HEK293 (cell line): Measurements from ENCODE around the gene KRT76.

Source experiments
- CTCF ChIA-PET: fragments of 350-600 bp; formaldehyde crosslinking; extraction: SDS; loops from one replicate; lab custom pipeline; 2021; ENCODE audit warnings: antibody characterized with exemption; lab: Yijun Ruan, JAX
- POLR2A ChIA-PET: fragments of 300-600 bp; formaldehyde crosslinking; extraction: SDS; loops from one replicate; lab custom pipeline; 2020; ENCODE audit warnings: antibody characterized with exemption, inconsistent platforms; lab: Yijun Ruan, JAX
- H3K27ac ChIP-seq: fragments of 200-500 bp; sonication (Bioruptor generic); 2 replicates; pipeline ENCODE4 v1.5.1; 2014; ENCODE audit warnings: low read depth, low read length, control low read depth, inconsistent platforms; ENCODE audit errors: extremely low read depth
- H3K36me3 ChIP-seq, 2 experiments: fragments of 200-500 bp in 1 of 2; sonication (Bioruptor generic) in 1 of 2; 1 replicate in 1 of 2; 2 replicates in 1 of 2; pipeline ENCODE4 v1.5.1; 2014 to 2017; ENCODE audit warnings: inconsistent platforms in 2 of 2, low read length in 2 of 2; ENCODE audit not compliant: control insufficient read depth in 2 of 2, insufficient read depth in 1 of 2
- H3K4me1 ChIP-seq: fragments of 200-500 bp; sonication (Bioruptor generic); 2 replicates; pipeline ENCODE4 v1.5.1; 2014; ENCODE audit warnings: mild to moderate bottlenecking, low read length, inconsistent platforms; ENCODE audit not compliant: control insufficient read depth, insufficient read depth
- H3K4me3 ChIP-seq: 2 replicates; pipeline ENCODE4 v1.5.1; 2011; ENCODE audit warnings: low read depth, mild to moderate bottlenecking, control low read depth, low read length, moderate library complexity
- H3K9me3 ChIP-seq: fragments of 200-500 bp; sonication (Bioruptor generic); 2 replicates; pipeline ENCODE4 v1.5.1; 2014; ENCODE audit warnings: low read depth, low read length, inconsistent platforms; ENCODE audit not compliant: control insufficient read depth, insufficient read depth
- GLI2 ChIP-seq: fragments of 450-650 bp; formaldehyde crosslinking; IDR thresholded peaks from 2 replicates; pipeline ENCODE4; 2017; ENCODE audit warnings: missing biosample characterization, missing genetic modification characterization, low read depth, borderline replicate concordance
- MZF1 ChIP-seq: fragments of 450-650 bp; formaldehyde crosslinking; IDR thresholded peaks from 2 replicates; pipeline ENCODE4 v1.5.1; 2017; ENCODE audit warnings: missing biosample characterization, missing genetic modification characterization, borderline replicate concordance
- YY1 ChIP-seq: fragments of 450-650 bp; formaldehyde crosslinking; IDR thresholded peaks from 2 replicates; pipeline ENCODE4 v1.5.1; 2018; ENCODE audit warnings: missing biosample characterization, missing genetic modification characterization
- ZFP41 ChIP-seq: fragments of 450-650 bp; formaldehyde crosslinking; IDR thresholded peaks from 2 replicates; pipeline ENCODE4 v1.5.1; 2016; ENCODE audit warnings: missing biosample characterization, missing genetic modification characterization, borderline replicate concordance
- ZNF169 ChIP-seq: fragments of 450-650 bp; formaldehyde crosslinking; IDR thresholded peaks from 2 replicates; pipeline ENCODE4 v1.5.1; 2016; ENCODE audit warnings: missing biosample characterization, missing genetic modification characterization
- ZNF184 ChIP-seq: fragments of 450-650 bp; IDR thresholded peaks from 2 replicates; pipeline ENCODE4 v1.5.1; 2018; ENCODE audit warnings: missing biosample characterization, mild to moderate bottlenecking, missing genetic modification characterization
- ZNF404 ChIP-seq: fragments of 450-650 bp; formaldehyde crosslinking; IDR thresholded peaks from 2 replicates; pipeline ENCODE4 v1.5.1; 2017; ENCODE audit warnings: missing biosample characterization, missing genetic modification characterization
- ZNF544 ChIP-seq: fragments of 450-650 bp; formaldehyde crosslinking; IDR thresholded peaks from 2 replicates; pipeline ENCODE4 v1.5.0; 2017; ENCODE audit warnings: missing biosample characterization, missing genetic modification characterization
- ZNF549 ChIP-seq: fragments of 450-650 bp; IDR thresholded peaks from 2 replicates; pipeline ENCODE4 v1.5.1; 2018; ENCODE audit warnings: missing biosample characterization, missing genetic modification characterization, mild to moderate bottlenecking, inconsistent platforms, moderate library complexity
- ZNF555 ChIP-seq: fragments of 450-650 bp; formaldehyde crosslinking; conservative IDR thresholded peaks from 2 replicates; pipeline ENCODE4 v1.5.1; 2017; ENCODE audit warnings: missing biosample characterization, mild to moderate bottlenecking, missing genetic modification characterization, inconsistent platforms
- ZNF561 ChIP-seq: fragments of 450-650 bp; IDR thresholded peaks from 2 replicates; pipeline ENCODE4 v1.5.1; 2018; ENCODE audit warnings: missing biosample characterization, missing genetic modification characterization, borderline replicate concordance
- ZNF621 ChIP-seq: fragments of 450-650 bp; formaldehyde crosslinking; IDR thresholded peaks from 2 replicates; pipeline ENCODE4 v1.5.1; 2017; ENCODE audit warnings: missing biosample characterization, missing genetic modification characterization
- ZNF623 ChIP-seq: fragments of 450-650 bp; formaldehyde crosslinking; IDR thresholded peaks from 2 replicates; pipeline ENCODE4 v1.5.1; 2016; ENCODE audit warnings: missing biosample characterization, missing genetic modification characterization
- ZNF624 ChIP-seq: fragments of 450-650 bp; formaldehyde crosslinking; IDR thresholded peaks from 2 replicates; pipeline ENCODE4 v1.5.1; 2017; ENCODE audit warnings: missing biosample characterization, missing genetic modification characterization
- ZNF658 ChIP-seq: fragments of 450-650 bp; formaldehyde crosslinking; IDR thresholded peaks from 2 replicates; pipeline ENCODE4; 2016; ENCODE audit warnings: missing biosample characterization, missing genetic modification characterization
- ZNF707 ChIP-seq: fragments of 450-650 bp; formaldehyde crosslinking; IDR thresholded peaks from 2 replicates; pipeline ENCODE4 v1.5.1; 2016; ENCODE audit warnings: missing biosample characterization, missing genetic modification characterization
- ZSCAN23 ChIP-seq: fragments of 450-650 bp; formaldehyde crosslinking; IDR thresholded peaks from 2 replicates; pipeline ENCODE4 v1.5.1; 2016; ENCODE audit warnings: missing biosample characterization, missing genetic modification characterization
- ZSCAN30 ChIP-seq: fragments of 450-650 bp; IDR thresholded peaks from 2 replicates; pipeline ENCODE4 v1.5.1; 2018; ENCODE audit warnings: missing biosample characterization, mild to moderate bottlenecking, missing genetic modification characterization, moderate library complexity
- TF ChIP-seq, protein P1 (sequence below): fragments of 450-650 bp; formaldehyde crosslinking; IDR thresholded peaks from 2 replicates; pipeline ENCODE4 v1.5.1; 2016; ENCODE audit warnings: missing biosample characterization, missing genetic modification characterization
- TF ChIP-seq, protein P2 (sequence below): fragments of 450-650 bp; formaldehyde crosslinking; IDR thresholded peaks from 2 replicates; pipeline ENCODE4 v1.5.1; 2016; ENCODE audit warnings: missing biosample characterization, missing genetic modification characterization
- TF ChIP-seq, protein P3 (sequence below): fragments of 450-650 bp; formaldehyde crosslinking; IDR thresholded peaks from 2 replicates; pipeline ENCODE4 v1.5.1; 2017; ENCODE audit warnings: missing biosample characterization, missing genetic modification characterization
- TF ChIP-seq, protein P4 (sequence below): fragments of 450-650 bp; formaldehyde crosslinking; IDR thresholded peaks from 2 replicates; pipeline ENCODE4 v1.5.1; 2016; ENCODE audit warnings: missing biosample characterization, missing genetic modification characterization
- TF ChIP-seq, protein P5 (sequence below): fragments of 450-650 bp; formaldehyde crosslinking; IDR thresholded peaks from 2 replicates; pipeline ENCODE4 v1.5.1; 2017; ENCODE audit warnings: missing biosample characterization, missing genetic modification characterization

Gene KRT76

DNA sequence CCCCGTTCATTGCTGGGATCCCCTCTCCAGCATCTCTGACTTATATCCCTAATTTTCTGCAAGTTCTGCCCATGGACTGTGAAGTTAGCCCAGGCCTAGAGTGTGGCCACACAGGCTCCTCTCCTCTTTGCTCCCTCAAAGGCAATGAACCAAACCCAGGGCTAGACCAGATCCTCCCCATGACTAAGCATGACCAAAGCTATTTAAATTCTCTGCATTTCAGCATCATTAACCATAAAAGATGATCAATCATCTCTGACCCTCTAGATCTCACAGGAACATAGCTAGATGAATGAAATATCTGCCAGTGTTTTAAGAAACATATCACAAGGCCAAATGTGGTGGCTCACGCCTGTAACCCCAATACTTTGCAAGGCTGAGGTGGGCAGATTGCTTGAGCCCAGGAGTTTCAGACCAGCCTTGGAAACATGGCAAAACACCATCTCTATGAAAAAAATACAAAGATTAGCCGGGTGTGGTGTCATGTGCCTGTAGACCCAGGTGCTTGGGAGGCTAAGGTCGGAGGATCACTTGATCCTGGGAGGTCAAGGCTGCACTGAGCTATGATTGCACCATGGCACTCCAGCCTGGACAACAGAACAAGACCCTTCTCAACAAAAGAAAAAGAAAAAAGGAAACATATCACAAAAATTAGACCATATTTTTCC is 21.0 kb upstream of the KRT76 start (continued):
- TF ChIP-seq ZNF658 (tag by site-specific recombination) (no peak), ZNF707 (no peak), ZNF561 (no peak), MZF1 (no peak), ZNF623 (tag by site-specific recombination) (no peak)

DNA sequence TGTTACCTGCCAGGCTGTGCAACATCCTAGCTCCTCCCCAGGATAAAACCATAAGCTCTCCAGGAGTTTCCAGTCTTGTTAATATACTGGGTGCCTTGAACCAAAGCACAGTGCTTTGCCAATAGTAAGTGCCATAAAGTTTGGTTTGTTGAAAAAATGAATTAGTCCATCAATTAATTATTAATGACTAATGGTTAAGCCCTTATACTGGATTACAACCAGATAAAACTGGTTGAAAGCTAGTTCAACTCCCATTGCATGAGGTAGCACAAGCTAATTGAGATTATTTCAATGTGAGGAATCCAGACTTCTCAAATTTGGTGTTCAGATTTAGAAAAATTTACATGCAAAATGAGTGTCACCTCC is 20.4 kb upstream of the KRT76 start:
- POLR2A ChIA-PET: interaction anchor here (0.5 kb wide), 1 partner anchor 1032 kb away, joined by 3 read pairs; no protein-coding TSS in a partner anchor
- Histone ChIP-seq H3K9me3 (no peaks in the 10 kb centered on the region), H3K4me1 (no peaks in the 10 kb centered on the region), H3K27ac (no peak overlapping the region), H3K36me3 (no peaks in the 10 kb centered on the region), H3K4me3 (no peak overlapping the region)
- TF ChIP-seq ZNF621 (tag by site-specific recombination): no peak
- no peak for TF ChIP-seq ZSCAN30 (tag by site-specific recombination)
- TF ChIP-seq ZSCAN23 (tag by site-specific recombination): no peak
- TF ChIP-seq, protein P1, sequence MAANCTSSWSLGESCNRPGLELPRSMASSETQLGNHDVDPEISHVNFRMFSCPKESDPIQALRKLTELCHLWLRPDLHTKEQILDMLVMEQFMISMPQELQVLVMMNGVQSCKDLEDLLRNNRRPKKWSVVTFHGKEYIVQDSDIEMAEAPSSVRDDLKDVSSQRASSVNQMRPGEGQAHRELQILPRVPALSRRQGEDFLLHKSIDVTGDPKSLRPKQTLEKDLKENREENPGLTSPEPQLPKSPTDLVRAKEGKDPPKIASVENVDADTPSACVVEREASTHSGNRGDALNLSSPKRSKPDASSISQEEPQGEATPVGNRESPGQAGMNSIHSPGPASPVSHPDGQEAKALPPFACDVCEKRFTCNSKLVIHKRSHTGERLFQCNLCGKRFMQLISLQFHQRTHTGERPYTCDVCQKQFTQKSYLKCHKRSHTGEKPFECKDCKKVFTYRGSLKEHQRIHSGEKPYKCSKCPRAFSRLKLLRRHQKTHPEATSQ (tag by site-specific recombination): no peak
- TF ChIP-seq ZNF404 (tag by site-specific recombination): no peak
- no peak for TF ChIP-seq ZNF555 (tag by site-specific recombination)
- no peak for TF ChIP-seq ZNF549
- no peak for TF ChIP-seq ZFP41
- TF ChIP-seq GLI2 (tag by site-specific recombination): no peak
- TF ChIP-seq, protein P2, sequence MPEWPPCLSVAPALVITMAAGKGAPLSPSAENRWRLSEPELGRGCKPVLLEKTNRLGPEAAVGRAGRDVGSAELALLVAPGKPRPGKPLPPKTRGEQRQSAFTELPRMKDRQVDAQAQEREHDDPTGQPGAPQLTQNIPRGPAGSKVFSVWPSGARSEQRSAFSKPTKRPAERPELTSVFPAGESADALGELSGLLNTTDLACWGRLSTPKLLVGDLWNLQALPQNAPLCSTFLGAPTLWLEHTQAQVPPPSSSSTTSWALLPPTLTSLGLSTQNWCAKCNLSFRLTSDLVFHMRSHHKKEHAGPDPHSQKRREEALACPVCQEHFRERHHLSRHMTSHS (tag by site-specific recombination): no peak
- TF ChIP-seq, protein P3, sequence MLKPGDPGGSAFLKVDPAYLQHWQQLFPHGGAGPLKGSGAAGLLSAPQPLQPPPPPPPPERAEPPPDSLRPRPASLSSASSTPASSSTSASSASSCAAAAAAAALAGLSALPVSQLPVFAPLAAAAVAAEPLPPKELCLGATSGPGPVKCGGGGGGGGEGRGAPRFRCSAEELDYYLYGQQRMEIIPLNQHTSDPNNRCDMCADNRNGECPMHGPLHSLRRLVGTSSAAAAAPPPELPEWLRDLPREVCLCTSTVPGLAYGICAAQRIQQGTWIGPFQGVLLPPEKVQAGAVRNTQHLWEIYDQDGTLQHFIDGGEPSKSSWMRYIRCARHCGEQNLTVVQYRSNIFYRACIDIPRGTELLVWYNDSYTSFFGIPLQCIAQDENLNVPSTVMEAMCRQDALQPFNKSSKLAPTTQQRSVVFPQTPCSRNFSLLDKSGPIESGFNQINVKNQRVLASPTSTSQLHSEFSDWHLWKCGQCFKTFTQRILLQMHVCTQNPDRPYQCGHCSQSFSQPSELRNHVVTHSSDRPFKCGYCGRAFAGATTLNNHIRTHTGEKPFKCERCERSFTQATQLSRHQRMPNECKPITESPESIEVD (tag by site-specific recombination): no peak
- TF ChIP-seq YY1 (tag by site-specific recombination): no peak
- TF ChIP-seq ZNF624: no peak
- CTCF ChIA-PET: interaction anchor here (1.5 to 1.6 kb wide), 2 partner anchors 68 to 73 kb away, joined by 4 to 5 read pairs; no protein-coding TSS in a partner anchor

DNA sequence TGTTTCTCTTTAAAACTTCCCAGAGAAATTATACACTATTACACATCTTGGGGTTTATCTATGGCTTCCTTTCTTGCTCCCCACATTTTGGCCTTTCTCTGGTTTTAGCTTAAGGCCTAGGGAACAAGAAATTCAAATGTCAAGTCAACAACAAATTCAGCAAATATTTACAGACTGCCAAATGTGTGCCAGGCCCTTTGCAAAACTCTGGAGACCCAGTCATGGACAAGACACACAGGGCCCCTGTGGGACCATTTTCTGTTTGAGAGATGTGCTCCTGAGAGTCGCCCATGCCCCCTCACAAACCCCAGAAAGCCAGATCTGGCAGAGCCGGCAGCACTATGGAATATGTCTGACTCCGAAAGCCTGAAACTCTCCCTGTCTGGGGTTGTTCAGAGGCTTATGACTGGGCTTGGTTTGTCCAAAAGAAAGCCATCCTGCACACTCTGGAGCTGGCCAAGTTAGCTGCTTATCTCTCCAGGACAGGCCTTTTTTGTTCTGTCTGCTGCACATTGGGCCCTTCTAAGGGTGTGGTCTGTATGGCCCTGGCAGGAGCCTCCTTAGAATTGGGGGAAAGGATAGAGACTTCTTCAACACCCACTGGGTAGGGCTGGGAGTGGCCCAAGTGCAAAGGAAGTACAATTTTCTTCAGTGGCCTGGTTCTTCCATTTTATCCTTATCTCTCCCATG is 19.8 kb upstream of the KRT76 start:
- Histone ChIP-seq H3K4me1 (no peaks in the 10 kb centered on the region), H3K4me3 (no peak overlapping the region), H3K9me3 (no peaks in the 10 kb centered on the region)
- CTCF ChIA-PET: interaction anchor here (1.5 to 1.6 kb wide), 2 partner anchors 69 to 74 kb away, joined by 4 to 5 read pairs; no protein-coding TSS in a partner anchor
- TF ChIP-seq ZNF169 (tag by site-specific recombination): no peak
- no peak for TF ChIP-seq ZNF544 (tag by site-specific recombination)
- TF ChIP-seq ZNF549: no peak
- TF ChIP-seq ZNF184 (tag by site-specific recombination): no peak
- TF ChIP-seq, protein P4, sequence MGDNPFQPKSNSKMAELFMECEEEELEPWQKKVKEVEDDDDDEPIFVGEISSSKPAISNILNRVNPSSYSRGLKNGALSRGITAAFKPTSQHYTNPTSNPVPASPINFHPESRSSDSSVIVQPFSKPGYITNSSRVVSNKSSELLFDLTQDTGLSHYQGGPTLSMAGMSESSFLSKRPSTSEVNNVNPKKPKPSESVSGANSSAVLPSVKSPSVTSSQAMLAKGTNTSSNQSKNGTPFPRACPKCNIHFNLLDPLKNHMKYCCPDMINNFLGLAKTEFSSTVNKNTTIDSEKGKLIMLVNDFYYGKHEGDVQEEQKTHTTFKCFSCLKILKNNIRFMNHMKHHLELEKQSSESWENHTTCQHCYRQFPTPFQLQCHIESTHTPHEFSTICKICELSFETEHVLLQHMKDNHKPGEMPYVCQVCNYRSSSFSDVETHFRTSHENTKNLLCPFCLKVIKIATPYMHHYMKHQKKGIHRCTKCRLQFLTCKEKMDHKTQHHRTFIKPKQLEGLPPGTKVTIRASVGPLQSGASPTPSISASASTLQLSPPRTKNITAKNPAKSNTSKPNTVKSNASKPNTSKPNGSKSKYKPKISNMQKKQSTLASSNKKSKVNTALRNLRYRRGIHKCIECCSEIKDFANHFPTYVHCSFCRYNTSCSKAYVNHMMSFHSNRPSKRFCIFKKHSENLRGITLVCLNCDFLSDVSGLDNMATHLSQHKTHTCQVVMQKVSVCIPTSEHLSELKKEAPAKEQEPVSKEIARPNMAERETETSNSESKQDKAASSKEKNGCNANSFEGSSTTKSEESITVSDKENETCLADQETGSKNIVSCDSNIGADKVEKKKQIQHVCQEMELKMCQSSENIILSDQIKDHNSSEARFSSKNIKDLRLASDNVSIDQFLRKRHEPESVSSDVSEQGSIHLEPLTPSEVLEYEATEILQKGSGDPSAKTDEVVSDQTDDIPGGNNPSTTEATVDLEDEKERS: no peak
- TF ChIP-seq, protein P5, sequence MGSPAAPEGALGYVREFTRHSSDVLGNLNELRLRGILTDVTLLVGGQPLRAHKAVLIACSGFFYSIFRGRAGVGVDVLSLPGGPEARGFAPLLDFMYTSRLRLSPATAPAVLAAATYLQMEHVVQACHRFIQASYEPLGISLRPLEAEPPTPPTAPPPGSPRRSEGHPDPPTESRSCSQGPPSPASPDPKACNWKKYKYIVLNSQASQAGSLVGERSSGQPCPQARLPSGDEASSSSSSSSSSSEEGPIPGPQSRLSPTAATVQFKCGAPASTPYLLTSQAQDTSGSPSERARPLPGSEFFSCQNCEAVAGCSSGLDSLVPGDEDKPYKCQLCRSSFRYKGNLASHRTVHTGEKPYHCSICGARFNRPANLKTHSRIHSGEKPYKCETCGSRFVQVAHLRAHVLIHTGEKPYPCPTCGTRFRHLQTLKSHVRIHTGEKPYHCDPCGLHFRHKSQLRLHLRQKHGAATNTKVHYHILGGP (tag by site-specific recombination): no peak
- TF ChIP-seq, all 188 proteins: peak for 0
- POLR2A ChIA-PET: interaction anchor here (0.5 kb wide), 1 partner anchor 1031 kb away, joined by 3 read pairs; no protein-coding TSS in a partner anchor
- Histone ChIP-seq H3K27ac (no peak overlapping the region), H3K36me3 (no peaks in the 10 kb centered on the region)
